Upper lobe of left lung (tissue), 6 donors: ENCODE data around the gene MMP24. TPM values are rescaled to one million over a fixed set of nuclear protein-coding genes. Genes with fewer than 3 reads are reported as not detected.
"Not testable (repeated sequence)": the region's sequence is repeated elsewhere in the genome, so short reads cannot be mapped to it uniquely, and the experiment has no call there.

Source experiments
- ATAC-seq, 2 donors: fragments of 200-7000 bp; cut with Tn5 transposase; one replicate each; pipeline ENCODE4 v1.9.1; 2022; ENCODE audit warnings: mild to moderate bottlenecking in 2 of 2, moderate library complexity in 2 of 2; ENCODE audit not compliant: low FRiP score in 2 of 2
- DNase-seq, 2 donors: peaks; one replicate each; pipeline ENCODE4 v3.0.0-alpha.2; 2019 to 2020
- H3K27ac ChIP-seq, 4 donors: fragments of 200-600 bp; sonication (generic); one replicate each; pipeline ENCODE4 v1.5.1; 2016 to 2019
- H3K27me3 ChIP-seq, 4 donors: fragments of 200-600 bp; sonication (generic); one replicate each; pipeline ENCODE4 v1.5.1; 2017 to 2019
- H3K36me3 ChIP-seq, 4 donors: fragments of 200-600 bp; sonication (generic); one replicate each; pipeline ENCODE4 v1.5.1; 2016 to 2019
- H3K4me1 ChIP-seq, 4 donors: fragments of 200-600 bp; sonication (generic); one replicate each; pipeline ENCODE4 v1.5.1; 2018 to 2019
- H3K4me3 ChIP-seq, 4 donors: fragments of 200-600 bp; sonication (generic); one replicate each; pipeline ENCODE4 v1.5.1; 2017 to 2019; ENCODE audit warnings: mild to moderate bottlenecking in 2 of 4, moderate library complexity in 1 of 4
- H3K9me3 ChIP-seq, 4 donors: fragments of 200-600 bp; sonication (generic); one replicate each; pipeline ENCODE4 v1.5.1; 2018 to 2019
- EP300 ChIP-seq, 4 donors: sonication (generic); formaldehyde crosslinking; IDR thresholded peaks; one replicate each; pipeline ENCODE4 v1.5.1; 2017; ENCODE audit warnings: antibody characterized with exemption in 4 of 4, control low read depth in 2 of 4
- POLR2A ChIP-seq, 4 donors: fragments of 450-650 bp; IDR thresholded peaks; one replicate each; pipeline ENCODE4 v1.5.1; 2016 to 2017; ENCODE audit warnings: antibody characterized with exemption in 4 of 4, mild to moderate bottlenecking in 2 of 4
- POLR2AphosphoS5 ChIP-seq, 2 donors: sonication (generic); formaldehyde crosslinking; IDR thresholded peaks; one replicate each; pipeline ENCODE4 v1.5.1; 2017; ENCODE audit warnings: antibody characterized with exemption in 2 of 2
- WGBS, 2 donors: methylation state at CpG; one replicate each; pipeline ENCODE4 v1.1.5; 2017 to 2018; 5-methylcytosine and 5-hydroxymethylcytosine counted together
- total RNA-seq, 6 donors: library from RNA; depleted of rRNA in 4 of 6; stranded (reverse); fragments of >200 nt in 4 of 6; gene quantifications; one replicate each; pipeline versions ENCODE4 v1.1.0 to v1.2.1, GENCODE V29; 2016 to 2021
- TF ChIP-seq, protein P1 (sequence below), 6 experiments: fragments of 450-650 bp in 4 of 6; fragments of 200-600 bp in 2 of 6; sonication (generic) in 2 of 6; IDR thresholded peaks; one replicate each; pipeline ENCODE4 v1.5.1; 2016 to 2019; ENCODE audit warnings: antibody characterized with exemption in 6 of 6
- donor health status: DM: no; HTN: no; CAD: no; lungs with moderate emphysema.
- donor health status: DM: no; HTN: yes; CAD: no; lungs with severe emphysema.

Gene MMP24
- total RNA-seq = 10 to 100 TPM in 5 of 6 donors, 1 to 10 TPM in 1; 7.3 to 25.4 (median 15.6) TPM

DNA sequence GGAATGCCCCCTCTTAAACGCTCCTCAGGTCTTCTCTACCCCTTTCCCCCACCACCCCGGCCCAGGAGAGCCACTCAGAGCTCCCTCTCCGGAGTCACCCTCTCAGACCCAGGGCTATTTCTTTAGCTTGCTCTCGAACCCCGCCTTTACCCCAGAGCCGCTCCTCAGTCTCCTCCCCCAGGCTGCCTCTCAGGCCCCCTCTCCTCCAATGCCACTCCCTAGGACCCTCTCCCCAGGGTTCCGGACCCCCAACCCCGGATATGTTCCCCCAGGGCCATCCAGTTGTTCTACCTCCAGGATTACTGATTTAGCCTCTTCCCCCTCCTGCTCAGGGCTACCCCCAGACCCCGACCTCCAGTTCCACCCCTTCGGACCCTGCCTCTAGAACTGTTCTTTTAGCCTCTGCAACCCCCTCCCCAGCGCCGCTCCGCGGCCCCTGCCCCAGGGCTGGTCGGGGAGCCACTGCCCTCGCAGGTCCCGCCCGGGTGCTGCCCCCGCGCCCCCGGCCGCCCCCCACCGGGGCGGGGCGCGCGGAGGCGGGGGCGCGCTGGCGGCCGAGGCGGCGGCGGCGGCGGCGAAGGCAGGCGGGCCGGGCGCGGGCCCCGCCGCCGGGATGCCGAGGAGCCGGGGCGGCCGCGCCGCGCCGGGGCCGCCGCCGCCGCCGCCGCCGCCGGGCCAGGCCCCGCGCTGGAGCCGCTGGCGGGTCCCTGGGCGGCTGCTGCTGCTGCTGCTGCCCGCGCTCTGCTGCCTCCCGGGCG lies at the start of gene MMP24:
Gene MMP24 (plus strand): TSS at position 565 of the 758 bp plus-strand sequence. CDS start 49 bp downstream, at position 614.
- H3K9me3 ChIP-seq = no peaks in the 10 kb centered on the region
- peak within 1 kb of the TSS in 3 of 4 donors; percentile 33 to 44 (median 44) for H3K4me3 ChIP-seq
- DNase-seq = peak in 1 of 2 donors; percentile 62
- TF ChIP-seq, protein P1, sequence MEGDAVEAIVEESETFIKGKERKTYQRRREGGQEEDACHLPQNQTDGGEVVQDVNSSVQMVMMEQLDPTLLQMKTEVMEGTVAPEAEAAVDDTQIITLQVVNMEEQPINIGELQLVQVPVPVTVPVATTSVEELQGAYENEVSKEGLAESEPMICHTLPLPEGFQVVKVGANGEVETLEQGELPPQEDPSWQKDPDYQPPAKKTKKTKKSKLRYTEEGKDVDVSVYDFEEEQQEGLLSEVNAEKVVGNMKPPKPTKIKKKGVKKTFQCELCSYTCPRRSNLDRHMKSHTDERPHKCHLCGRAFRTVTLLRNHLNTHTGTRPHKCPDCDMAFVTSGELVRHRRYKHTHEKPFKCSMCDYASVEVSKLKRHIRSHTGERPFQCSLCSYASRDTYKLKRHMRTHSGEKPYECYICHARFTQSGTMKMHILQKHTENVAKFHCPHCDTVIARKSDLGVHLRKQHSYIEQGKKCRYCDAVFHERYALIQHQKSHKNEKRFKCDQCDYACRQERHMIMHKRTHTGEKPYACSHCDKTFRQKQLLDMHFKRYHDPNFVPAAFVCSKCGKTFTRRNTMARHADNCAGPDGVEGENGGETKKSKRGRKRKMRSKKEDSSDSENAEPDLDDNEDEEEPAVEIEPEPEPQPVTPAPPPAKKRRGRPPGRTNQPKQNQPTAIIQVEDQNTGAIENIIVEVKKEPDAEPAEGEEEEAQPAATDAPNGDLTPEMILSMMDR (IDR thresholded peaks at IDR 0.05) = no peak
- no peak for TF ChIP-seq POLR2AphosphoS5 (IDR thresholded peaks at IDR 0.05)
- TF ChIP-seq POLR2A (IDR thresholded peaks at IDR 0.05) = no peak
- peaks cover 0 to 3% (median 0%) of the 10 kb centered on the region in 4 donors for H3K27me3 ChIP-seq
- ATAC-seq = no peak
- peaks cover 10 to 20% (median 13%) of the 10 kb centered on the region in 4 donors for H3K4me1 ChIP-seq
- H3K36me3 ChIP-seq = no peaks in the 10 kb centered on the region
- 2 to 3% methylated on average over 15 to 17 of the region's 70 CpGs for WGBS, 2 donors
- H3K27ac ChIP-seq = no peak within 1 kb of the TSS

DNA sequence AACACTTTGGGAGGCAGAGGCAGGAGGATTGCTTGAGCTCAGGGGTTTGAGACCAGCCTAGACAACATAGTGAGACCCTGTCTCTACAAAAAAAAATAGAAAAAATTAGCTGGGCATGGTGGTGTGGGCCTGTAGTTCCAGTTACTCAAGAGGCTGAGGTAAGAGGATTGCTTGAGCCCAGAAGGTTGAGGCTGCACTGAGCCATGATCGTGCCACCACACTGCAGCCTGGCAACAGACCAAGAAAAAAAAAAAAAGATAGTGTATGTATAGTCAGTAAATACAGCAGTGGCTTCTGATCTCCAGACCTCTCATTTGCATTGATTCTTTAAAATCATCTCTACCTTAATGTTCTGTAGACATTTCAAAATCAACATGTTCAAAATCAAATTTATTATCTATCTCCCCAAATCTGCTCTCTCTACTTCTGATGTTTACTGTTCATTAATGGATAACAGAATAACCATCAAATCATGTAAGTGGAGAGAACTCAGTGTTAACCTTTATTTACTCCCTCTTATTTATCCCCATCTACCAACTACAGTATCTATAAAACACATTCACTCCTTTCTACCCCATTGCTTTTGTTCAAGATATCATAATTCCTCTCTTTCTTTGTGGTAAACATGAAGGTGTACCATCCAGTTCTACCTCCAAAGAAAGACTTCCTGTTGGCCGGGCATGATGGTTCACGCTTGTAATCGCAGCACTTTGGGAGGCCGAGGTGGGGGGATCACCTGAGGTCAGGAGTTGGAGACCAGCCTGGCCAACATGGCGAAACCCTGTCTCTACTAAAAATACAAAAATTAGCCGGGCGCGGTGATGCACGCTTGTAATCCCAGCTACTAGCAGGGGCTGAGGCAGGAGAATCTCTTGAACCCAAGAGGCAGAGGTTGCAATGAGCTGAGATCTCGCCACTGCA lies 46.9 kb upstream of the MMP24 start:
- Histone ChIP-seq H3K4me3 (no peak overlapping the region), H3K27me3 (no peaks in the 10 kb centered on the region), H3K27ac (no peak overlapping the region), H3K36me3 (peaks cover 0 to 9% (median 3%) of the 10 kb centered on the region in 4 donors), H3K9me3 (no peaks in the 10 kb centered on the region), H3K4me1 (peaks cover 0 to 5% (median under 1%) of the 10 kb centered on the region in 4 donors)
- DNase-seq (no peak), ATAC-seq (no peak)
- TF ChIP-seq POLR2A (IDR thresholded peaks at IDR 0.05) (no peak), POLR2AphosphoS5 (IDR thresholded peaks at IDR 0.05) (no peak), EP300 (IDR thresholded peaks at IDR 0.05) (no peak)
- TF ChIP-seq, protein P1 (IDR thresholded peaks at IDR 0.05) = no peak
- WGBS, 2 donors = 91 to 92% methylated on average over 11 of the region's 11 CpGs

DNA sequence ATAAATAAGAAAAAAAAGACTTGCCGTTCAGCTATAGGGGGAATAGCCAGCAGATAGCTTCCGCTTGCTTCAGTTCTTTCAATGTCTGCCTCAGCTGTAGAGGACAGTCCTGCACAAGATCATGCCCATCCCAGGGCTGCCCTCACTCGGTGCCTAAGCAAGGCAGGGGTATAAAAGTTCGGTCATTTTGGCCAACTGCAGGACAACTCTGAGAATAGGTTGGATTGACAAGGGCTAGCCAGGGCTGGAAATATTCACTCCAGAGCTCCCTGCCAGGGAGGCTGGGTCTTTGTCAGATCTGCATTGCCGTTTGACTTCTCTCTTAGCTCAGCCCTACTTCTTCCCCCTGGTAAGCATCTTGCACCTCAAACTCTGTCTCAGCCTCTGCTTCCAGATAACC lies 46.2 kb upstream of the MMP24 start:
- DNase-seq (no peak), ATAC-seq (no peak)
- Histone ChIP-seq H3K4me1 (no peaks in the 10 kb centered on the region), H3K9me3 (no peaks in the 10 kb centered on the region), H3K27ac (no peak overlapping the region), H3K27me3 (no peaks in the 10 kb centered on the region), H3K4me3 (no peak overlapping the region), H3K36me3 (peaks cover 0 to 9% (median 3%) of the 10 kb centered on the region in 4 donors)
- TF ChIP-seq POLR2AphosphoS5 (IDR thresholded peaks at IDR 0.05) (no peak), POLR2A (IDR thresholded peaks at IDR 0.05) (no peak), EP300 (IDR thresholded peaks at IDR 0.05) (no peak)
- TF ChIP-seq, protein P1 (IDR thresholded peaks at IDR 0.05) = no peak
- 93 to 95% methylated on average over 5 of the region's 5 CpGs for WGBS, 2 donors

DNA sequence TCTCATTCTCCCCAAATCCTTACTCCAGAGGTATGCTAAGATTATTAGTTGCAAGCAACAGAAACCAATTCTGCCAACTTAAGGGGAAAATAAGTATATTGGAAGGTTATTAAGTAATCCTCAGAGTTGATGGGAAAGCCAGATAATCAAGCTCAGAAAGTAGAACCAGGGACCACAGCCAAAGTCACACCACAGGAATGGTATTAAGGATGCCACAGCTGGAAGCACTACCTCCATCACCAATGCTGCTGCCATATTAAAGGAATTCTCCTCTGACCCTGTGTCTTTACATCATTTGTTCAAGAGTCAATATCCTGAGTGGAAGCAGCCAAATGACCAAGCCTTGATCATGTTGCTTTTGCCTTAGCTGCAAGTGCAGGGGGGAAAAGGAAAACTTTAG lies 44.8 kb upstream of the MMP24 start:
- DNase-seq (no peak), ATAC-seq (no peak)
- H3K27me3 ChIP-seq = no peaks in the 10 kb centered on the region
- TF ChIP-seq POLR2A (IDR thresholded peaks at IDR 0.05) (no peak), EP300 (IDR thresholded peaks at IDR 0.05) (no peak), POLR2AphosphoS5 (IDR thresholded peaks at IDR 0.05) (no peak)
- TF ChIP-seq, protein P1 (IDR thresholded peaks at IDR 0.05) = no peak
- no peaks in the 10 kb centered on the region for H3K9me3 ChIP-seq
- H3K36me3 ChIP-seq = peaks cover 0 to under 1% (median under 1%) of the 10 kb centered on the region in 4 donors
- H3K27ac ChIP-seq = no peak overlapping the region
- H3K4me1 ChIP-seq = no peaks in the 10 kb centered on the region
- H3K4me3 ChIP-seq = no peak overlapping the region

DNA sequence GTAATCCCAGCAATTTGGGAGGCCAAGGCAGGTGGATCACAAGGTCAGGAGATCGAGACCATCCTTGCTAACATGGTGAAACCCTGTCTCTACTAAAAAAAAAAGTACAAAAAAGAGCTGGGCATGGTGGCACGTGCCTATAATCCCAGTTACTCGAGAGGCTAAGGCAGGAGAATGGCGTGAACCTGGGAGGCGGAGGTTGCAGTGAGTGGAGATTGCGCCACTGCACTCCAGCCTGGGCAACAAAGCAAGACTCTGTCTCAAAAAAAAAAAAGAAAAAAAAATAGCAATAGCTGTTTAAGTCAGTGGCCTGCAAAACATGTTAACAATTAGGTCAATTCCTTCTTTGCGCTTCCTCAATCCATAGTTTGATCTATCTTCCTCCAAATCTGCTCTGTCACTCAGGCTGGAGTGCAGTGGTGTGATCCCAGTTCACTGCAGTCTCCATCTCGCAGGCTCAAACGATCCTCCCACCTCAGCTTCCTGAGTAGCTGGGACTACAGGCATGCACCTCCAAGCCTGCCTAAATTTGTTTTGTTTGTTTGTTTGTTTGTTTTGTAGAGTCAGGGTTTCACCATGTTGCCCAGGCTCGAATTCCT lies 39.7 kb upstream of the MMP24 start:
- H3K9me3 ChIP-seq, H3K27ac ChIP-seq, H3K4me3 ChIP-seq, H3K27me3 ChIP-seq, ATAC-seq, H3K36me3 ChIP-seq, DNase-seq: not testable (repeated sequence)
- 79 to 85% methylated on average over 10 of the region's 10 CpGs for WGBS, 2 donors
- H3K4me1 ChIP-seq = peaks cover 0 to 15% (median 10%) of the 10 kb centered on the region in 4 donors
